ENCODE measurements around the gene CNIH4. TPM values are rescaled to one million over a fixed set of nuclear protein-coding genes. Genes with fewer than 3 reads are reported as not detected.
A peak's percentile ranks its signal among the peaks of the same experiment; 100 is the strongest.

Gene CNIH4
- total RNA-seq, 1 donor from 2014 or later = 91.8 TPM

- TF ChIP-seq CTCF (IDR thresholded peaks at IDR 0.05) = no peak
- TF ChIP-seq EZH2phosphoT487 (IDR thresholded peaks at IDR 0.05) = no peak
- TF ChIP-seq EZH2 (IDR thresholded peaks at IDR 0.05) = no peak
- Histone ChIP-seq H3K27me3 (no peaks in the 10 kb centered on the region), H4K20me1 (ENCODE audit: low read depth) (peaks cover 17% of the 10 kb centered on the region), H3K79me2 (ENCODE audit: low read depth) (peaks cover 72% of the 10 kb centered on the region), H3K4me3 (peak overlapping the region; percentile 78), H3K36me3 (no peaks in the 10 kb centered on the region), H3K4me1 (peaks cover 10% of the 10 kb centered on the region), H3K4me2 (peak overlapping the region; percentile 94), H3K9ac (no peak overlapping the region), H3F3A (ENCODE audit: low read depth) (no peaks in the 10 kb centered on the region), H3K27ac (no peak overlapping the region), H3K9me3 (ENCODE audit: low read depth) (no peaks in the 10 kb centered on the region), H2AFZ (replicated peaks) (no peak overlapping the region)
- H3K27ac Mint-ChIP-seq = no peak overlapping the region
- peaks cover 18% of the 10 kb centered on the region for H3K4me1 Mint-ChIP-seq
- peaks cover 3% of the 10 kb centered on the region for H3K9me3 Mint-ChIP-seq
- H3K27me3 Mint-ChIP-seq (ENCODE audit: insufficient read depth, low read depth) = no peaks in the 10 kb centered on the region
- H3K4me3 Mint-ChIP-seq = peak overlapping the region; percentile 3
- H3K36me3 Mint-ChIP-seq = peaks cover 24% of the 10 kb centered on the region
- DNase-seq (ENCODE audit: low spot score) = no peak
Measured at GRCh38 chr1:224359207-224359606, 2.5 kb downstream of the CNIH4 start.

GRCh38 chr1:224368409-224368808 lies 11.7 kb downstream of the CNIH4 start:
- Mint-ChIP-seq H3K4me1 (no peaks in the 10 kb centered on the region), H3K27me3 (ENCODE audit: insufficient read depth, low read depth) (no peaks in the 10 kb centered on the region), H3K9me3 (no peaks in the 10 kb centered on the region), H3K27ac (no peak overlapping the region), H3K4me3 (no peak overlapping the region), H3K36me3 (peaks cover 43% of the 10 kb centered on the region)
- H3K79me2 ChIP-seq (ENCODE audit: low read depth) = peaks cover 38% of the 10 kb centered on the region
- TF ChIP-seq EZH2 (IDR thresholded peaks at IDR 0.05) = no peak
- no peak for TF ChIP-seq EZH2phosphoT487 (IDR thresholded peaks at IDR 0.05)
- no peak for TF ChIP-seq CTCF (IDR thresholded peaks at IDR 0.05)
- H3K36me3 ChIP-seq = peaks cover 16% of the 10 kb centered on the region
- no peak overlapping the region for H2AFZ ChIP-seq (replicated peaks)
- H3K9me3 ChIP-seq (ENCODE audit: low read depth) = no peaks in the 10 kb centered on the region
- no peaks in the 10 kb centered on the region for H3K27me3 ChIP-seq
- H3F3A ChIP-seq (ENCODE audit: low read depth) = no peaks in the 10 kb centered on the region
- H3K4me1 ChIP-seq = no peaks in the 10 kb centered on the region
- H3K4me3 ChIP-seq = no peak overlapping the region
- no peak overlapping the region for H3K4me2 ChIP-seq
- no peak overlapping the region for H3K27ac ChIP-seq
- peaks cover 8% of the 10 kb centered on the region for H4K20me1 ChIP-seq (ENCODE audit: low read depth)
- DNase-seq (ENCODE audit: low spot score) = no peak
- H3K9ac ChIP-seq = no peak overlapping the region

GRCh38 chr1:224373008-224373590 lies 16.4 kb downstream of the CNIH4 start:
- Histone ChIP-seq H3K27ac (no peak overlapping the region), H3K36me3 (peaks cover 12% of the 10 kb centered on the region)
- no peaks in the 10 kb centered on the region for H3K27me3 Mint-ChIP-seq (ENCODE audit: insufficient read depth, low read depth)

GRCh38 chr1:224375059-224375458 lies 18.4 kb downstream of the CNIH4 start:
- Mint-ChIP-seq H3K9me3 (no peaks in the 10 kb centered on the region), H3K4me1 (no peaks in the 10 kb centered on the region), H3K36me3 (peaks cover 46% of the 10 kb centered on the region), H3K4me3 (no peak overlapping the region), H3K27me3 (ENCODE audit: insufficient read depth, low read depth) (no peaks in the 10 kb centered on the region), H3K27ac (no peak overlapping the region)
- H2AFZ ChIP-seq (replicated peaks) = no peak overlapping the region
- no peaks in the 10 kb centered on the region for H3K9me3 ChIP-seq (ENCODE audit: low read depth)
- no peak overlapping the region for H3K9ac ChIP-seq
- H3K27me3 ChIP-seq = no peaks in the 10 kb centered on the region
- H3K27ac ChIP-seq = no peak overlapping the region
- no peaks in the 10 kb centered on the region for H4K20me1 ChIP-seq (ENCODE audit: low read depth)
- no peak for DNase-seq (ENCODE audit: low spot score)
- TF ChIP-seq CTCF (IDR thresholded peaks at IDR 0.05) (no peak), EZH2phosphoT487 (IDR thresholded peaks at IDR 0.05) (no peak), EZH2 (IDR thresholded peaks at IDR 0.05) (no peak)
- peaks cover 5% of the 10 kb centered on the region for H3F3A ChIP-seq (ENCODE audit: low read depth)
- no peak overlapping the region for H3K4me3 ChIP-seq
- H3K4me2 ChIP-seq = no peak overlapping the region
- no peaks in the 10 kb centered on the region for H3K79me2 ChIP-seq (ENCODE audit: low read depth)
- peaks cover 12% of the 10 kb centered on the region for H3K36me3 ChIP-seq
- no peaks in the 10 kb centered on the region for H3K4me1 ChIP-seq

More at GRCh38 chr1:224373008-224373590, 16.4 kb downstream of the CNIH4 start:
- no peak for TF ChIP-seq EZH2phosphoT487 (IDR thresholded peaks at IDR 0.05)
- Histone ChIP-seq H3F3A (ENCODE audit: low read depth) (peaks cover 5% of the 10 kb centered on the region), H3K4me2 (no peak overlapping the region), H3K4me1 (no peaks in the 10 kb centered on the region), H3K27me3 (no peaks in the 10 kb centered on the region), H3K9ac (no peak overlapping the region), H3K9me3 (ENCODE audit: low read depth) (no peaks in the 10 kb centered on the region), H4K20me1 (ENCODE audit: low read depth) (no peaks in the 10 kb centered on the region), H2AFZ (replicated peaks) (no peak overlapping the region), H3K4me3 (no peak overlapping the region), H3K79me2 (ENCODE audit: low read depth) (no peaks in the 10 kb centered on the region)
- peaks cover 47% of the 10 kb centered on the region for H3K36me3 Mint-ChIP-seq
- H3K4me3 Mint-ChIP-seq = no peak overlapping the region
- H3K9me3 Mint-ChIP-seq = no peaks in the 10 kb centered on the region
- H3K4me1 Mint-ChIP-seq = no peaks in the 10 kb centered on the region
- no peak overlapping the region for H3K27ac Mint-ChIP-seq
- DNase-seq (ENCODE audit: low spot score) = no peak
